Measurements from ENCODE around the gene SLC7A6OS.

SLC7A6OS gene

DNA sequence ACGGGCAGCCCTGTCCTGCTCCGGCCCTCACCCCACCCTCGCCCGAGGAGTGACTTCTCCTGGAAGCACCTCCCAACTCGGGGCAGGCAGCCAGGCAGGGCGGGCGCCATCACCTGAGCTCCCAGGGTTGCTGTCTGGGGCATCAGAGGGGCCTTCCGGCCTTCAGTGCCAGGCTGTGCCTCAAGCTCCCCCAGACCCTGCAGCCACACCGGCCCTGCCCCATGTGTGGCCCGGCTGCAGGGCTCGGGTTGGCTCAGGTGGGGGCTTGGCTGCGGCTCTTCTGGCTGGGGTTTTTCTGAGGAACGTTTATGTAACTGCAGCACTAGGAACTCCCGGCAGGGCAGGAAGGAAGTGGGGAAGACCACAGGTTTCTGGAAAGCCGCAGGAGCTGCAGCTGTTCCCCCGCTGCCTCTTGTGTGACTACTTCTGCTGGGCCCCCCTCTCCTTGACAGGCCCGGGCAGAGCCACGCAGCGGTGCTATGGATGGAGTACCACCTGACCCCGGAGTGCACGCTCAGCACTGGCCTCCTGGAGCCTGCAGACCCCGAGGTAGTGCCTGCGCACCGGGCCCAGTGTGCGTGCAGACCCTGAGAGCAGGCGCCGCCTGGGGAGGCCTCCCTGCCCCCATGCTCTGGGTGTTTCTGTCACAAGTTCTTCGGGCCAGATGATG is 45.6 kb upstream of the SLC7A6OS start:
- no peak for DNase-seq (ENCODE audit: low read depth)
- TF ChIP-seq, protein P1, sequence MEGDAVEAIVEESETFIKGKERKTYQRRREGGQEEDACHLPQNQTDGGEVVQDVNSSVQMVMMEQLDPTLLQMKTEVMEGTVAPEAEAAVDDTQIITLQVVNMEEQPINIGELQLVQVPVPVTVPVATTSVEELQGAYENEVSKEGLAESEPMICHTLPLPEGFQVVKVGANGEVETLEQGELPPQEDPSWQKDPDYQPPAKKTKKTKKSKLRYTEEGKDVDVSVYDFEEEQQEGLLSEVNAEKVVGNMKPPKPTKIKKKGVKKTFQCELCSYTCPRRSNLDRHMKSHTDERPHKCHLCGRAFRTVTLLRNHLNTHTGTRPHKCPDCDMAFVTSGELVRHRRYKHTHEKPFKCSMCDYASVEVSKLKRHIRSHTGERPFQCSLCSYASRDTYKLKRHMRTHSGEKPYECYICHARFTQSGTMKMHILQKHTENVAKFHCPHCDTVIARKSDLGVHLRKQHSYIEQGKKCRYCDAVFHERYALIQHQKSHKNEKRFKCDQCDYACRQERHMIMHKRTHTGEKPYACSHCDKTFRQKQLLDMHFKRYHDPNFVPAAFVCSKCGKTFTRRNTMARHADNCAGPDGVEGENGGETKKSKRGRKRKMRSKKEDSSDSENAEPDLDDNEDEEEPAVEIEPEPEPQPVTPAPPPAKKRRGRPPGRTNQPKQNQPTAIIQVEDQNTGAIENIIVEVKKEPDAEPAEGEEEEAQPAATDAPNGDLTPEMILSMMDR (IDR thresholded peaks at IDR 0.05; ENCODE audit: control insufficient read depth, insufficient read depth, low read depth, low read length, missing control alignments) = no peak
- no peak overlapping the region for H3K4me3 ChIP-seq (ENCODE audit: control insufficient read depth, low read depth, low read length)

DNA sequence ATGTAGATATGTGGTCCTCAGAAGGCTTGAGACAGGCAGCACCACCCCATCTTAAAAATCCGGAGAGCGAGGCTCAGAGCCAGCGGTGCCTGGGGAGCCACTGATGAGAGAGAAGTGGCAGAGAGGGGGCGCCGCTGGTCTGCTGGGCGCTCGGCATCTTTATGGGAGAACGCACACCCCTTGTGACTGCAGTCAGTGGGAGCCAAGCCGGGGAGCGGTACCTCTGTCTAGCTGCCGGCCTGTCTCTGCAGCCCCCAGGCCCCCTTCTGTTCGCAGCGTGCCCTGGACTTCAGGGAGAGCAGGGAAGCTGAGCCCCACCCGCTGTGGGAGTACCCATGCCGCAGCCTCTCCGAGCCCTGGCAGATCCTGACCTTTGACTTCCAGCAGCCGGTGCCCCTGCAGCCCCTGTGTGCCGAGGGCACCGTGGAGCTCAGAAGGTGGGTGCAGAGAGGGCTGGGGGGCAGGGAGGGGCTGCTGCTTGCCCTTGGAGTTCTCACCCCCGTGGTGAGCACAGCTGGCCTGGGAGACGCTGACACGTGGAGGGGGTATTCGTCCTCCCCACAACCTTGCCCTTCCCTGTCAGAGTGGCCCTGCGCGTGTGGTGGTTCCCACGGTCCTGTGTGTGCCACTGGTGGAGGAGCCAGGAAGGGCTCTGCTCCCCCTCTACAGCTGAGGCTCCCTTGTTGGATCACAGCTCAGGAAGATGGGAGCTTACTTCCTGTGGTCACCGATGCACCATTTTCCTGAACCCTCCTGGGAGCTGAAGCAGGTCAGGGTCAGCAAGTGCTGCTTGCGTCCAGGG is 44.9 kb upstream of the SLC7A6OS start:
- TF ChIP-seq, protein P1 (IDR thresholded peaks at IDR 0.05; ENCODE audit: control insufficient read depth, insufficient read depth, low read depth, low read length, missing control alignments) = no peak
- no peak for DNase-seq (ENCODE audit: low read depth)
- H3K4me3 ChIP-seq (ENCODE audit: control insufficient read depth, low read depth, low read length) = no peak overlapping the region

DNA sequence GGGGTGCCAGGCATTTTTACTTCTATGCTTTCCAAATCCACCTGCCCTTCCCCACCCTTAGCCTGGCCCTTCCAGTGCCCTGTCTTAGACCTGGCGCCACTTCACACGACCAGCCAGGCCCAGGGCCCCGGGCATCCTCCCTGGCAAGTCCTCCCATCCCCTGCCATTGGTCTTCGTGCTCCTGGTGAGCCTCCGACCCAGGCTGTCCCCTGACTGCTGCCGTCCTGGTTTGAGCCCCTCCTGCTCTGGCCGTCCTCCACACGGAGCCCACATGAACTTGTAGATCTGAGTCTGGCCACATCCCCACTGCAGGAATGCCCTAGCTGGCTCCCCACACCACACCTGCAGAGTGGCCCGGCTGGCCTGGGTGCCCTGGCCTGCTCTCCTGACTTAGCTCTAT is 44.1 kb upstream of the SLC7A6OS start:
- DNase-seq (ENCODE audit: low read depth) = no peak
- no peak overlapping the region for H3K4me3 ChIP-seq (ENCODE audit: control insufficient read depth, low read depth, low read length)
- TF ChIP-seq, protein P1 (IDR thresholded peaks at IDR 0.05; ENCODE audit: control insufficient read depth, insufficient read depth, low read depth, low read length, missing control alignments) = no peak

DNA sequence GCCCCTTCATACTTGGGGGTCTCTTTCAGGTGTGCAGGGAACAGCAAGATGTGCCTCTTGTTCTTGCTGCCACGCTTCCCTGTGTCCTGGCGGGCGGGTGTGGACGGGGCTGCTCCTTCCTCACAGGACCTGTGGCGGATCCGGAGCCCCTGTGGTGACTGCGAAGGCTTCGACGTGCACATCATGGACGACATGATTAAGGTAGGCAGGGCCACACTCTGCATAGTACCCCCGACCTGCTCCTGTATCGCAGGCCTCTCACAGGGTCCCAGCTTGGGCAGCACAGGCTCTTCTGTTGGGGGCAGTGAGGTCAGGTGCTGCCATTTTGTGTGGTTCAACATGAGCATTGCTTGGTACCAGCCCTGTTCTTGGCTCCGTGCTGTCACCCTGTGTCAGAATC is 42.6 kb upstream of the SLC7A6OS start:
- DNase-seq (ENCODE audit: low read depth) = no peak
- H3K4me3 ChIP-seq (ENCODE audit: control insufficient read depth, low read depth, low read length) = no peak overlapping the region
- TF ChIP-seq, protein P1 (IDR thresholded peaks at IDR 0.05; ENCODE audit: control insufficient read depth, insufficient read depth, low read depth, low read length, missing control alignments) = no peak

DNA sequence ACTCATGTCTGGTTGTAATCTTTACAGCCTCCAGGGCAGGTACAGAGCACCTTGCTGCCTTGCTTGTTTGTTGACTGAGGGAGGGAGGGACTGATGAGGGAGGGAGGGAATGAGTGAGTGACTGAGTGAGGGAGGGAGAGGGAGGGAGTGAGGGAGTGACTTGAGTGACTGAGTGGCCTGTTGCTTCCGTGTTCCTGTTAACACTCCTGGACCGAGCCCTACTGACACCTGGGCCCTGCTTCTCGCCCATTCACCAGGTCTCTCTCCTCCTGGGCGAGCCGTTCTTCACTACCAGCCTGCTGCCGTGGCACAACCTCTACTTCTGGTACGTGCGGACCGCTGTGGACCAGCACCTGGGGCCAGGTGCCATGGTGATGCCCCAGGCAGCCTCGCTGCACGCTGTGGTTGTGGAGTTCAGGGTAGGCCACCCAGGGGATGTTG is 41.3 kb upstream of the SLC7A6OS start:
- DNase-seq (ENCODE audit: low read depth) = no peak
- no peak overlapping the region for H3K4me3 ChIP-seq (ENCODE audit: control insufficient read depth, low read depth, low read length)
- TF ChIP-seq, protein P1 (IDR thresholded peaks at IDR 0.05; ENCODE audit: control insufficient read depth, insufficient read depth, low read depth, low read length, missing control alignments) = no peak

DNA sequence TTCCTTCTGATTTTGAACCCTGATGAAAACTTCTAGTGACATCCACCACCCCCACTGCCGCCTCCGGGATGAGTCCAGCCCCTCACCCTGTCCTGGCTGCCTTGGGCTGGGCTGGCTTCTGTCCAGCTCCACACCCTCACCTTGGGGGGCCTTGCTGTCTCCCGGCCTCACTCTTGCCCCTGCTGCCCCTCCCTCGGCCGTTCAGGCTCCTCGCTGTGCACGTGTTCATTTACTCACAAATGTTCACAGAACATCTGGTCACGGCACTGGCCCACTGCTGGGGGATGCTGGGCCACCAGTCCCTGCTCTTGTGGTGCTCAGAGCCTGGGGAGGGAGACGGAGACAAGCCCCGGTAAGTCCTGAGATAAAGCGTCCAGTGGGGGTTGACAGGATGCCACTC is 40.7 kb upstream of the SLC7A6OS start:
- TF ChIP-seq, protein P1 (IDR thresholded peaks at IDR 0.05; ENCODE audit: control insufficient read depth, insufficient read depth, low read depth, low read length, missing control alignments) = no peak
- DNase-seq (ENCODE audit: low read depth) = no peak

More for the DNA sequence above, 40.7 kb upstream of the SLC7A6OS start:
- no peak overlapping the region for H3K4me3 ChIP-seq (ENCODE audit: control insufficient read depth, low read depth, low read length)
